GM10266 (cell line): ENCODE measurements around the gene PLPP3.

Source experiments
- DNase-seq: peaks from one replicate; pipeline ENCODE4 v3.0.0; 2012; ENCODE audit errors: extremely low spot score
- CTCF ChIP-seq: IDR thresholded peaks from 2 replicates; pipeline ENCODE4 v1.5.1; 2012; ENCODE audit warnings: mild to moderate bottlenecking, low read depth; ENCODE audit not compliant: control insufficient read depth, insufficient read depth; ENCODE audit errors: missing control alignments

The PLPP3 gene

GRCh38 chr1:56552349-56552748, 27.0 kb downstream of the PLPP3 start:
- DNase-seq, result no peak
- no peak for TF ChIP-seq CTCF

GRCh38 chr1:56551691-56552090, 27.7 kb downstream of the PLPP3 start:
- no peak for DNase-seq
- no peak for TF ChIP-seq CTCF

- no peak for DNase-seq
- no peak for TF ChIP-seq CTCF
Observed at GRCh38 chr1:56550859-56551188, 28.5 kb downstream of the PLPP3 start.

- no peak for TF ChIP-seq CTCF
- DNase-seq, result no peak
Observed at GRCh38 chr1:56550138-56550858, 29.1 kb downstream of the PLPP3 start.

GRCh38 chr1:56548571-56548970, 30.8 kb downstream of the PLPP3 start:
- no peak for DNase-seq
- TF ChIP-seq CTCF, result no peak

GRCh38 chr1:56547977-56548376, 31.4 kb downstream of the PLPP3 start:
- TF ChIP-seq CTCF, result no peak
- DNase-seq, result no peak

GRCh38 chr1:56547473-56547872, 31.9 kb downstream of the PLPP3 start:
- TF ChIP-seq CTCF, result no peak
- DNase-seq, result no peak
